Keratinocyte (primary cell): Measurements from ENCODE around the gene ZDHHC20. TPM values are rescaled to one million over a fixed set of nuclear protein-coding genes. Genes with fewer than 3 reads are reported as not detected.

Experiments
- DNase-seq: peaks from one replicate; pipeline ENCODE4 v3.0.0-alpha.2; 2011; ENCODE audit warnings: low read depth, missing footprints, low spot score
- FAIRE-seq: peaks from 2 replicates; lab custom pipeline; 2011; peaks lifted over from hg19 to GRCh38; lab: Jason Lieb, UNC
- H2AFZ ChIP-seq: 2 replicates; pipeline ENCODE4 v1.6.0; 2012; ENCODE audit warnings: low read length, control low read depth, inconsistent platforms; ENCODE audit not compliant: control insufficient read depth
- H3K27ac ChIP-seq: 2 replicates; pipeline ENCODE4 v1.5.1; 2011; ENCODE audit warnings: low read length; ENCODE audit not compliant: control insufficient read depth, insufficient read depth
- H3K27me3 ChIP-seq: 3 replicates; pipeline ENCODE4 v1.6.0; 2011; ENCODE audit warnings: low read length; ENCODE audit not compliant: control insufficient read depth, insufficient read depth; ENCODE audit errors: extremely low read depth
- H3K36me3 ChIP-seq, 2 experiments: 2 replicates in 1 of 2; 3 replicates in 1 of 2; pipeline ENCODE4 v1.5.1; 2011; ENCODE audit warnings: low read length in 2 of 2, mild to moderate bottlenecking in 1 of 2; ENCODE audit not compliant: control insufficient read depth in 2 of 2, insufficient read depth in 2 of 2; ENCODE audit errors: extremely low read depth in 1 of 2
- H3K4me1 ChIP-seq: 3 replicates; pipeline ENCODE4 v1.5.1; 2011; ENCODE audit warnings: low read length; ENCODE audit not compliant: control insufficient read depth, insufficient read depth; ENCODE audit errors: extremely low read depth
- H3K4me2 ChIP-seq: 3 replicates; pipeline ENCODE4 v1.6.0; 2011; ENCODE audit warnings: low read depth, low read length; ENCODE audit not compliant: control insufficient read depth, insufficient read depth; ENCODE audit errors: extremely low read depth
- H3K4me3 ChIP-seq, 3 experiments: fragments of 200-600 bp in 1 of 3; sonication (generic) in 1 of 3; 2 replicates in 2 of 3; 3 replicates in 1 of 3; pipeline ENCODE4 v1.5.1; 2011 to 2016; ENCODE audit warnings: low read length in 3 of 3, mild to moderate bottlenecking in 3 of 3, control low read depth in 2 of 3, inconsistent platforms in 1 of 3, low read depth in 1 of 3, mixed read lengths in 1 of 3, mixed run types in 1 of 3, moderate library complexity in 1 of 3; ENCODE audit not compliant: control insufficient read depth in 2 of 3, insufficient read depth in 2 of 3; ENCODE audit errors: extremely low read depth in 1 of 3
- H3K79me2 ChIP-seq: 2 replicates; pipeline ENCODE4 v1.6.0; 2012; ENCODE audit warnings: low read length; ENCODE audit not compliant: control insufficient read depth, insufficient read depth
- H3K9ac ChIP-seq: 3 replicates; pipeline ENCODE4 v1.6.0; 2011; ENCODE audit warnings: low read length; ENCODE audit not compliant: control insufficient read depth, insufficient read depth; ENCODE audit errors: extremely low read depth
- H3K9me1 ChIP-seq: 3 replicates; pipeline ENCODE4 v1.6.0; 2011; ENCODE audit warnings: low read length; ENCODE audit not compliant: control insufficient read depth, insufficient read depth; ENCODE audit errors: extremely low read depth
- H3K9me3 ChIP-seq: 2 replicates; pipeline ENCODE4 v1.5.1; 2012; ENCODE audit warnings: low read depth, low read length; ENCODE audit not compliant: control insufficient read depth
- H4K20me1 ChIP-seq: 3 replicates; pipeline ENCODE4 v1.6.0; 2011; ENCODE audit warnings: low read length; ENCODE audit not compliant: control insufficient read depth, insufficient read depth; ENCODE audit errors: extremely low read depth
- CTCF ChIP-seq, 3 experiments: IDR thresholded peaks in 1 of 3; conservative IDR thresholded peaks in 1 of 3; optimal IDR thresholded peaks in 1 of 3; 2 replicates in 2 of 3; 3 replicates in 1 of 3; pipeline versions ENCODE3 to v1.5.1; 2011; ENCODE audit warnings: low read length in 3 of 3, mild to moderate bottlenecking in 3 of 3, moderate library complexity in 2 of 3, control low read depth in 1 of 3, inconsistent platforms in 1 of 3; ENCODE audit not compliant: insufficient read depth in 2 of 3; ENCODE audit errors: extremely low read depth in 1 of 3
- EZH2 ChIP-seq: IDR thresholded peaks from one replicate; pipeline ENCODE4 v1.6.1; 2012; ENCODE audit warnings: inconsistent platforms, mild to moderate bottlenecking, low read length, moderate library complexity
- dilution Hi-C: fragments of 300-500 bp; cut with MboI; formaldehyde crosslinking; loops from one replicate; pipeline ENCODE4 v1.7.0; 2020; ENCODE audit warnings: low sequenced_read_pairs; ENCODE audit not compliant: extremely low pct_ligation_motif_present
- polyA plus RNA-seq, 5 experiments: library from polyadenylated mRNA; depleted of rRNA in 3 of 5; stranded (reverse) in 3 of 5; stranded (forward) in 1 of 5; unstranded in 1 of 5; fragments of >200 nt; gene quantifications; 1 replicate in 1 of 5; 2 replicates in 3 of 5; 3 replicates in 1 of 5; pipeline versions ENCODE4 v1.2.1 to v1.2.3, GENCODE V29; 2011 to 2012; ENCODE audit warnings: missing spikeins in 2 of 5, low read depth in 1 of 5, low replicate concordance in 1 of 5

The ZDHHC20 gene
- polyA plus RNA-seq, 1 donor (not counting 4 experiments of a cell fraction or from before 2014, with no cell fraction given): 45.8 TPM

- TF ChIP-seq CTCF (optimal IDR thresholded peaks at IDR 0.05 in 1 of 3, IDR thresholded peaks at IDR 0.05 in 1 of 3, conservative IDR thresholded peaks at IDR 0.05 in 1 of 3; ENCODE audit: extremely low read depth in 1 of 3, insufficient read depth in 2 of 3, low read length in 3 of 3) (no peak), EZH2 (no peak)
Observed at GRCh38 chr13:21361706-21362105, 97.4 kb downstream of the ZDHHC20 start.

GRCh38 chr13:21361123-21361522 lies 98.0 kb downstream of the ZDHHC20 start:
- no peaks in the 10 kb centered on the region for H3K79me2 ChIP-seq
- H3K4me2 ChIP-seq: no peak overlapping the region
- H3K9me1 ChIP-seq: no peaks in the 10 kb centered on the region
- no peak overlapping the region for H2AFZ ChIP-seq
- H3K9ac ChIP-seq: no peak overlapping the region
- dilution Hi-C loops: no loop called here
- no peak overlapping the region for H3K4me3 ChIP-seq
- no peaks in the 10 kb centered on the region for H3K9me3 ChIP-seq
- H3K36me3 ChIP-seq: no peaks in the 10 kb centered on the region
- FAIRE-seq (no peak), DNase-seq (no peak)
- TF ChIP-seq EZH2 (no peak), CTCF (optimal IDR thresholded peaks at IDR 0.05 in 1 of 3, IDR thresholded peaks at IDR 0.05 in 1 of 3, conservative IDR thresholded peaks at IDR 0.05 in 1 of 3; ENCODE audit: extremely low read depth in 1 of 3, insufficient read depth in 2 of 3, low read length in 3 of 3) (no peak)
- no peaks in the 10 kb centered on the region for H3K27me3 ChIP-seq
- no peaks in the 10 kb centered on the region for H4K20me1 ChIP-seq
- H3K27ac ChIP-seq: no peak overlapping the region
- H3K4me1 ChIP-seq: no peaks in the 10 kb centered on the region

More at GRCh38 chr13:21361706-21362105, 97.4 kb downstream of the ZDHHC20 start:
- DNase-seq: no peak
- Histone ChIP-seq H2AFZ (no peak overlapping the region), H3K79me2 (no peaks in the 10 kb centered on the region), H3K27me3 (no peaks in the 10 kb centered on the region), H3K4me3 (no peak overlapping the region), H3K9me3 (no peaks in the 10 kb centered on the region), H3K4me2 (no peak overlapping the region), H3K27ac (no peak overlapping the region), H3K4me1 (no peaks in the 10 kb centered on the region), H4K20me1 (no peaks in the 10 kb centered on the region), H3K36me3 (no peaks in the 10 kb centered on the region), H3K9ac (no peak overlapping the region), H3K9me1 (no peaks in the 10 kb centered on the region)
- dilution Hi-C loops: no loop called here
- no peak for FAIRE-seq
